ENCODE results near the gene MZT1.

DNA sequence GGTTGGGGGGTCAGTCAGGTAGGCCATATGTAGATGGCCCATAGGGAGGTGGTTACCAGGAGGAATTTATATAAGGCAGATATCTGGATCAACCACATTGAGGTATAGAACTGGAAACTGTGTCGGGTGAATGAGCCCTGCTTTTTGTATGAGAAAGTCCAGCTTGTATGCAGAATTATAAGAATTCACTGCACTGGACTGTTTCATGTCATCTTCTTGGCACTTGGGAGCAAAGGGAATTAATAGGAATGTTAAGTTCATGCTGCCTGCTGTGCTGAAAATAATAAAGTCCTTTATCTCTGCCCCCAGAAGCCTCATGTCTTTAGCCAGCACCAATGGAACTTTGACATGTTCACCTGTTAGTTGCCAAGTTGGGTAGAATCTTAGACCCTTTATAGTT lies 12.6 kb upstream of the MZT1 start:
- TF ChIP-seq EZH2 (IDR thresholded peaks at IDR 0.05; ENCODE audit: borderline replicate concordance, low read depth, low read length, severe bottlenecking), result no peak
- TF ChIP-seq, protein P1, sequence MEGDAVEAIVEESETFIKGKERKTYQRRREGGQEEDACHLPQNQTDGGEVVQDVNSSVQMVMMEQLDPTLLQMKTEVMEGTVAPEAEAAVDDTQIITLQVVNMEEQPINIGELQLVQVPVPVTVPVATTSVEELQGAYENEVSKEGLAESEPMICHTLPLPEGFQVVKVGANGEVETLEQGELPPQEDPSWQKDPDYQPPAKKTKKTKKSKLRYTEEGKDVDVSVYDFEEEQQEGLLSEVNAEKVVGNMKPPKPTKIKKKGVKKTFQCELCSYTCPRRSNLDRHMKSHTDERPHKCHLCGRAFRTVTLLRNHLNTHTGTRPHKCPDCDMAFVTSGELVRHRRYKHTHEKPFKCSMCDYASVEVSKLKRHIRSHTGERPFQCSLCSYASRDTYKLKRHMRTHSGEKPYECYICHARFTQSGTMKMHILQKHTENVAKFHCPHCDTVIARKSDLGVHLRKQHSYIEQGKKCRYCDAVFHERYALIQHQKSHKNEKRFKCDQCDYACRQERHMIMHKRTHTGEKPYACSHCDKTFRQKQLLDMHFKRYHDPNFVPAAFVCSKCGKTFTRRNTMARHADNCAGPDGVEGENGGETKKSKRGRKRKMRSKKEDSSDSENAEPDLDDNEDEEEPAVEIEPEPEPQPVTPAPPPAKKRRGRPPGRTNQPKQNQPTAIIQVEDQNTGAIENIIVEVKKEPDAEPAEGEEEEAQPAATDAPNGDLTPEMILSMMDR (IDR thresholded peaks at IDR 0.05; ENCODE audit: extremely low read depth in 1 of 2, insufficient read depth in 1 of 2, low read depth in 1 of 2, low read length in 2 of 2), result no peak
- no peak for TF ChIP-seq POLR2A (IDR thresholded peaks at IDR 0.05; ENCODE audit: low read depth, low read length)
- no peak for TF ChIP-seq POLR2AphosphoS5 (IDR thresholded peaks at IDR 0.05; ENCODE audit: insufficient read depth, low read depth, low read length)
- no peak for TF ChIP-seq MYC (IDR thresholded peaks at IDR 0.05; ENCODE audit: low read depth, low read length)
- TF ChIP-seq GATA2 (IDR thresholded peaks at IDR 0.05; ENCODE audit: insufficient read depth, insufficient read length, low read depth, low read length), result no peak
- TF ChIP-seq, protein P2, sequence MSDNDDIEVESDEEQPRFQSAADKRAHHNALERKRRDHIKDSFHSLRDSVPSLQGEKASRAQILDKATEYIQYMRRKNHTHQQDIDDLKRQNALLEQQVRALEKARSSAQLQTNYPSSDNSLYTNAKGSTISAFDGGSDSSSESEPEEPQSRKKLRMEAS (IDR thresholded peaks at IDR 0.05; ENCODE audit: insufficient read depth, insufficient read length), result no peak
- TF ChIP-seq JUN (IDR thresholded peaks at IDR 0.05; ENCODE audit: borderline replicate concordance, insufficient read depth, insufficient read length, low read depth), result no peak

Measured in endothelial cell of umbilical vein (primary cell).